CD14-positive monocyte (primary cell): Measurements from ENCODE around the gene TBC1D10A. TPM values are rescaled to one million over a fixed set of nuclear protein-coding genes. Genes with fewer than 3 reads are reported as not detected.
A peak's percentile ranks its signal among the peaks of the same experiment; 100 is the strongest.

Experiments
- DNase-seq, 3 donors: peaks; one replicate each; pipeline ENCODE4 v3.0.0-alpha.2; 2011 to 2022
- H2AFZ ChIP-seq: 2 replicates; pipeline ENCODE4 v1.6.0; 2012; ENCODE audit warnings: mild to moderate bottlenecking, low read depth, low read length, inconsistent platforms; ENCODE audit not compliant: insufficient read depth, poor library complexity, severe bottlenecking
- H3K27ac ChIP-seq, 2 donors: 1 replicate in 1 of 2; 2 replicates in 1 of 2; pipeline ENCODE4 v1.5.1; 2012 to 2013; ENCODE audit warnings: low read length in 2 of 2, control low read depth in 1 of 2, inconsistent platforms in 1 of 2, low read depth in 1 of 2, mild to moderate bottlenecking in 1 of 2
- H3K27me3 ChIP-seq, 2 donors: one replicate each; pipeline versions ENCODE4 v1.6.0 to v1.6.1; 2011 to 2013; ENCODE audit warnings: low read length in 2 of 2; ENCODE audit not compliant: control insufficient read depth in 2 of 2, insufficient read depth in 2 of 2
- H3K36me3 ChIP-seq, 2 donors: replicated peaks in 1 of 2; 1 replicate in 1 of 2; 2 replicates in 1 of 2; pipeline versions ENCODE4 v1.5.1 to v1.6.1; 2012 to 2013; ENCODE audit warnings: low read length in 2 of 2, control low read depth in 1 of 2, inconsistent platforms in 1 of 2, mild to moderate bottlenecking in 1 of 2; ENCODE audit not compliant: insufficient read depth in 2 of 2, control insufficient read depth in 1 of 2
- H3K4me1 ChIP-seq, 2 donors: 1 replicate in 1 of 2; 2 replicates in 1 of 2; pipeline versions ENCODE4 v1.5.1 to v1.6.1; 2012 to 2013; ENCODE audit warnings: low read length in 2 of 2, control low read depth in 1 of 2, inconsistent platforms in 1 of 2, mild to moderate bottlenecking in 1 of 2, moderate library complexity in 1 of 2; ENCODE audit not compliant: insufficient read depth in 2 of 2, control insufficient read depth in 1 of 2
- H3K4me2 ChIP-seq: replicated peaks from 2 replicates; pipeline ENCODE3; 2012; ENCODE audit warnings: low read length, moderate library complexity, mild to moderate bottlenecking; ENCODE audit not compliant: poor library complexity, severe bottlenecking; ENCODE audit errors: extremely low read depth
- H3K4me3 ChIP-seq, 3 experiments: fragments of 200-600 bp in 1 of 3; sonication (generic) in 1 of 3; replicated peaks in 1 of 3; 1 replicate in 2 of 3; 2 replicates in 1 of 3; pipeline ENCODE4 v1.5.1; 2011 to 2013; ENCODE audit warnings: low read length in 3 of 3, mild to moderate bottlenecking in 3 of 3, control low read depth in 2 of 3, low read depth in 2 of 3, inconsistent platforms in 1 of 3, moderate library complexity in 1 of 3
- H3K79me2 ChIP-seq: 2 replicates; pipeline ENCODE4 v1.6.0; 2012; ENCODE audit warnings: mild to moderate bottlenecking, control low read depth, inconsistent platforms, low read length, moderate library complexity; ENCODE audit not compliant: insufficient read depth
- H3K9ac ChIP-seq: 2 replicates; pipeline ENCODE4 v1.6.0; 2017; ENCODE audit warnings: low read length, mild to moderate bottlenecking; ENCODE audit not compliant: insufficient read depth, poor library complexity, severe bottlenecking
- H3K9me3 ChIP-seq, 2 donors: replicated peaks in 1 of 2; 1 replicate in 1 of 2; 2 replicates in 1 of 2; pipeline versions ENCODE4 v1.5.1 to v1.6.1; 2012 to 2013; ENCODE audit warnings: low read length in 2 of 2, control low read depth in 1 of 2; ENCODE audit not compliant: control insufficient read depth in 1 of 2, insufficient read depth in 1 of 2
- H4K20me1 ChIP-seq: 2 replicates; pipeline ENCODE4 v1.6.0; 2012; ENCODE audit warnings: mild to moderate bottlenecking, low read length, control low read depth, moderate library complexity; ENCODE audit not compliant: insufficient read depth
- H3K27ac Mint-ChIP-seq, 7 donors: one replicate each; pipeline ENCODE4 v1.8.0; 2020; ENCODE audit warnings: mild to moderate bottlenecking in 7 of 7, mixed read lengths in 7 of 7, moderate library complexity in 6 of 7, inconsistent platforms in 2 of 7
- H3K27me3 Mint-ChIP-seq, 3 donors: one replicate each; pipeline ENCODE4 v1.8.0; 2021 to 2022; ENCODE audit warnings: low read depth in 3 of 3, mild to moderate bottlenecking in 3 of 3, mixed read lengths in 3 of 3, moderate library complexity in 3 of 3, inconsistent platforms in 1 of 3
- H3K36me3 Mint-ChIP-seq, 2 donors: one replicate each; pipeline ENCODE4 v1.8.0; 2020; ENCODE audit warnings: mixed read lengths in 2 of 2, inconsistent platforms in 1 of 2, mild to moderate bottlenecking in 1 of 2
- H3K4me1 Mint-ChIP-seq: one replicate; pipeline ENCODE4 v1.8.0; 2020; ENCODE audit warnings: mild to moderate bottlenecking, mixed read lengths
- H3K4me3 Mint-ChIP-seq, 2 donors: one replicate each; pipeline ENCODE4 v1.8.0; 2020; ENCODE audit warnings: mild to moderate bottlenecking in 2 of 2, mixed read lengths in 2 of 2, moderate library complexity in 1 of 2
- H3K9me3 Mint-ChIP-seq, 7 donors: one replicate each; pipeline ENCODE4 v1.8.0; 2020 to 2022; ENCODE audit warnings: mixed read lengths in 7 of 7, mild to moderate bottlenecking in 6 of 7, moderate library complexity in 6 of 7, inconsistent platforms in 2 of 7
- WGBS: methylation state at CpG from one replicate; pipeline ENCODE4 v1.1.5; 2013; ENCODE audit warnings: missing lambda C conversion rate; ENCODE audit not compliant: insufficient coverage; 5-methylcytosine and 5-hydroxymethylcytosine counted together
- intact Hi-C, 2 donors: fragments of 100-400 bp; cut with micrococcal nuclease; formaldehyde crosslinking; loops; one replicate each; pipeline versions ENCODE4 v1.15.0 to v1.15.1; 2023
- polyA plus RNA-seq, 3 donors: library from polyadenylated mRNA; depleted of rRNA in 1 of 3; unstranded in 2 of 3; stranded (reverse) in 1 of 3; fragments of 300-500 nt in 2 of 3; fragments of >200 nt in 1 of 3; fragmentation: Illumina TruSeq in 2 of 3; gene quantifications; 1 replicate in 2 of 3; 2 replicates in 1 of 3; pipeline ENCODE4 v1.2.3, GENCODE V29; 2012 to 2021
- TF ChIP-seq, protein P1 (sequence below): fragments of 200-600 bp; IDR thresholded peaks from one replicate; pipeline ENCODE4 v1.8.0; 2022; ENCODE audit warnings: antibody characterized with exemption, mild to moderate bottlenecking

TBC1D10A gene
- polyA plus RNA-seq, 3 donors, result 13.4 to 38.3 (median 21.8) TPM

DNA sequence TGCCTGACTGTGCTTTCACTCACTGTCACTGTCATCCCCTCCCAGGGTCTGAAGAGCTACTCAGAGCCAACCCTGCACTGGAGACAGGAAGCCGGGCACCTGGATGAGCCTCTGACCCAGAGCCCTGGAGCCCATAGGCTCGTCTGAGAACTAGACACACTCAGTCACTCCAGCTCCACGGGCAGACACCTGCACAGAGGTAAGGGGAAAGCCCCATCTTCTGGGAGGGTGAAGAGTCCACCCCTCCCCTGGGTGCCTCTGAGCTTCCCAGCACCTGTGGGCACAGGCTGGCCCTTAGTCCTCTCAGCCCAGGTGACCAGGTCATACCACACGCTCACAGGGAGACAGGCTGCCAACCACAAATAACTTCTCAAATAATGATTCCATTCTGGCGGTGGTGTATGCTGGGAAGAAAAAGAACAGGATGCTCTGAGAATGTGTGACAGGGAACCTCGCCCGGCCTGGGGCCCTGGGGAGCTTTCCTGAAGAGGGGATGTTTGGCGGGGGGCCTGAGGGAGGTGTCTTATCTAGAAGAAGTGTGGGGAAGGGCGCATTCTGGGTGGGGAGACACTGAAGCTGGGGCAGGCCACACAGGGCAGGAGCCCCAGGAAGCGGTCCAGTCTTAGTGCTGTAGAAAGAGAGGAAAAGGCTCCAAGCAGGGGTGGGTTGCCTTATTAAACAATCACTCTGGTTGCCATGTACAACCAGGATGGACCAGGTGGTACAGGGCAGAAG is 35.3 kb upstream of the TBC1D10A start:
- Histone ChIP-seq H3K4me3 (no peak overlapping the region), H3K27ac (no peak overlapping the region), H3K36me3 (no peaks in the 10 kb centered on the region), H3K4me2 (no peak overlapping the region), H3K9ac (peak overlapping the region; percentile 15), H3K79me2 (no peaks in the 10 kb centered on the region), H2AFZ (no peak overlapping the region), H3K4me1 (peaks cover 4% of the 10 kb centered on the region in 2 donors), H3K27me3 (peaks cover 0 to 3% of the 10 kb centered on the region in 2 donors), H3K9me3 (no peaks in the 10 kb centered on the region), H4K20me1 (no peaks in the 10 kb centered on the region)
- peaks cover 6% of the 10 kb centered on the region for H3K4me1 Mint-ChIP-seq
- TF ChIP-seq, protein P1, sequence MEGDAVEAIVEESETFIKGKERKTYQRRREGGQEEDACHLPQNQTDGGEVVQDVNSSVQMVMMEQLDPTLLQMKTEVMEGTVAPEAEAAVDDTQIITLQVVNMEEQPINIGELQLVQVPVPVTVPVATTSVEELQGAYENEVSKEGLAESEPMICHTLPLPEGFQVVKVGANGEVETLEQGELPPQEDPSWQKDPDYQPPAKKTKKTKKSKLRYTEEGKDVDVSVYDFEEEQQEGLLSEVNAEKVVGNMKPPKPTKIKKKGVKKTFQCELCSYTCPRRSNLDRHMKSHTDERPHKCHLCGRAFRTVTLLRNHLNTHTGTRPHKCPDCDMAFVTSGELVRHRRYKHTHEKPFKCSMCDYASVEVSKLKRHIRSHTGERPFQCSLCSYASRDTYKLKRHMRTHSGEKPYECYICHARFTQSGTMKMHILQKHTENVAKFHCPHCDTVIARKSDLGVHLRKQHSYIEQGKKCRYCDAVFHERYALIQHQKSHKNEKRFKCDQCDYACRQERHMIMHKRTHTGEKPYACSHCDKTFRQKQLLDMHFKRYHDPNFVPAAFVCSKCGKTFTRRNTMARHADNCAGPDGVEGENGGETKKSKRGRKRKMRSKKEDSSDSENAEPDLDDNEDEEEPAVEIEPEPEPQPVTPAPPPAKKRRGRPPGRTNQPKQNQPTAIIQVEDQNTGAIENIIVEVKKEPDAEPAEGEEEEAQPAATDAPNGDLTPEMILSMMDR, result no peak
- H3K36me3 Mint-ChIP-seq, result peaks cover 3 to 9% of the 10 kb centered on the region in 2 donors
- H3K4me3 Mint-ChIP-seq, result no peak overlapping the region
- peak overlapping the region in 1 of 7 donors; percentile 61 for H3K27ac Mint-ChIP-seq
- no peaks in the 10 kb centered on the region for H3K9me3 Mint-ChIP-seq
- no peak for DNase-seq
- peaks cover 1 to 19% (median 11%) of the 10 kb centered on the region in 3 donors for H3K27me3 Mint-ChIP-seq
- WGBS, result 81% methylated on average over 4 of the region's 10 CpGs
- intact Hi-C loops, result no loop called here

DNA sequence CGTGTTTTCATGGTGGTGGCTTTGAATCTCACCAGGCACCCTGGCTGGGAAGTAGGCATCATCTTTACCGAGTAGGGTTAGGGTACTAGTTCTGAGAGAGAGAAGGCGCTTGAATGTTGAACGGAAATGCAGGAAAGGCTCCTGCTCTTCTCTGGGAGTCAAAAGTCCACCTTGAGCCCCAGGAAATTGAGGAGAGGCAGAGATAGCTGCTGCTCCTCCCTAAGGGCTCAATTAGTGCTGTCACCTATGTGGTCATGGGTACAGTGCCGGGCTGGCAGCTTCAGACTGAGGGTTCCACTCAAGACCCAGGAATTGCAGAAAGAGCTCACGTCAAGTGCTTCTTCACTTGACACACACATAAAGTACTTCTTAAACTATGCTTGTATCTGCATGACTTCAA is 31.8 kb upstream of the TBC1D10A start:
- TF ChIP-seq, protein P1, result no peak
- H3K27me3 ChIP-seq, result peaks cover 0 to 3% of the 10 kb centered on the region in 2 donors
- Mint-ChIP-seq H3K27me3 (peaks cover 1 to 20% (median 14%) of the 10 kb centered on the region in 3 donors), H3K4me1 (peaks cover 31% of the 10 kb centered on the region), H3K4me3 (no peak overlapping the region), H3K36me3 (peaks cover 11 to 12% of the 10 kb centered on the region in 2 donors), H3K9me3 (no peaks in the 10 kb centered on the region), H3K27ac (peak overlapping the region in 1 of 7 donors; percentile 7)
- H2AFZ ChIP-seq, result no peak overlapping the region
- peaks cover 31% of the 10 kb centered on the region for H3K79me2 ChIP-seq
- H4K20me1 ChIP-seq, result peaks cover 28% of the 10 kb centered on the region
- H3K27ac ChIP-seq, result no peak overlapping the region
- peaks cover 4 to 7% of the 10 kb centered on the region in 2 donors for H3K36me3 ChIP-seq
- no peak overlapping the region for H3K9ac ChIP-seq
- intact Hi-C loops, result loop anchor here in 1 of 2 donors (10.0 kb wide), 1 partner anchor 54 kb away; no protein-coding TSS in a partner anchor
- H3K4me1 ChIP-seq, result peaks cover 25 to 28% of the 10 kb centered on the region in 2 donors
- no peaks in the 10 kb centered on the region for H3K9me3 ChIP-seq
- H3K4me2 ChIP-seq, result no peak overlapping the region
- peak in 1 of 3 donors; percentile 1 for DNase-seq
- WGBS, result 95% methylated on average over 5 of the region's 6 CpGs
- no peak overlapping the region for H3K4me3 ChIP-seq
